ENCODE data around the gene FAM83D. TPM values are rescaled to one million over a fixed set of nuclear protein-coding genes. Genes with fewer than 3 reads are reported as not detected.

Gene FAM83D
- total RNA-seq, 4 donors from 2014 or later, result 0.67 to 3.4 (median 0.86) TPM

- intact Hi-C loops (cut with DNase I), result no loop called here
- Histone ChIP-seq H3K36me3 (no peaks in the 10 kb centered on the region), H3K4me3 (replicated peaks in 1 of 3) (no peak overlapping the region), H3K27ac (no peak overlapping the region), H3K27me3 (no peaks in the 10 kb centered on the region), H3K4me1 (no peaks in the 10 kb centered on the region), H3K9me3 (no peaks in the 10 kb centered on the region)
- TF ChIP-seq CTCF (IDR thresholded peaks at IDR 0.05) (no peak), POLR2A (IDR thresholded peaks at IDR 0.05) (no peak)
- no peak for DNase-seq
- 88 to 95% methylated on average over 3 of the region's 3 CpGs for WGBS, 2 donors
Measured at GRCh38 chr20:38946836-38947235, 20.6 kb downstream of the FAM83D start.

- intact Hi-C loops (cut with DNase I), result no loop called here
- no peaks in the 10 kb centered on the region for H3K27me3 ChIP-seq
- H3K27ac ChIP-seq, result no peak overlapping the region
- H3K9me3 ChIP-seq, result no peaks in the 10 kb centered on the region
- H3K4me3 ChIP-seq (replicated peaks in 1 of 3), result no peak overlapping the region
- no peaks in the 10 kb centered on the region for H3K36me3 ChIP-seq
- WGBS, 2 donors, result 91% methylated on average over 7 of the region's 7 CpGs
- TF ChIP-seq POLR2A (IDR thresholded peaks at IDR 0.05), result no peak
- no peak for TF ChIP-seq CTCF (IDR thresholded peaks at IDR 0.05)
- DNase-seq, result no peak
- H3K4me1 ChIP-seq, result no peaks in the 10 kb centered on the region
Measured at GRCh38 chr20:38947931-38948362, 21.7 kb downstream of the FAM83D start.

GRCh38 chr20:38950254-38950653, 24.0 kb downstream of the FAM83D start:
- WGBS, 2 donors, result 86 to 94% methylated on average over 2 of the region's 2 CpGs
- no peak for DNase-seq
- TF ChIP-seq POLR2A (IDR thresholded peaks at IDR 0.05) (no peak), CTCF (IDR thresholded peaks at IDR 0.05) (no peak)
- Histone ChIP-seq H3K27me3 (no peaks in the 10 kb centered on the region), H3K4me1 (no peaks in the 10 kb centered on the region), H3K9me3 (no peaks in the 10 kb centered on the region), H3K36me3 (no peaks in the 10 kb centered on the region), H3K4me3 (replicated peaks in 1 of 3) (no peak overlapping the region), H3K27ac (no peak overlapping the region)
- intact Hi-C loops (cut with DNase I), result no loop called here

GRCh38 chr20:38951611-38952010, 25.4 kb downstream of the FAM83D start:
- Histone ChIP-seq H3K4me3 (replicated peaks in 1 of 3) (no peak overlapping the region), H3K36me3 (no peaks in the 10 kb centered on the region), H3K27me3 (no peaks in the 10 kb centered on the region), H3K27ac (no peak overlapping the region), H3K9me3 (no peaks in the 10 kb centered on the region), H3K4me1 (no peaks in the 10 kb centered on the region)
- intact Hi-C loops (cut with DNase I), result no loop called here
- TF ChIP-seq CTCF (IDR thresholded peaks at IDR 0.05) (no peak), POLR2A (IDR thresholded peaks at IDR 0.05) (no peak)
- WGBS, 2 donors, result 69 to 80% methylated on average over 9 of the region's 9 CpGs
- peak; percentile 13 to 25 for DNase-seq

- H3K27me3 ChIP-seq, result no peaks in the 10 kb centered on the region
- no peak overlapping the region for H3K4me3 ChIP-seq (replicated peaks in 1 of 3)
- intact Hi-C loops (cut with DNase I), result no loop called here
- no peaks in the 10 kb centered on the region for H3K36me3 ChIP-seq
- no peak overlapping the region for H3K27ac ChIP-seq
- no peak for TF ChIP-seq CTCF (IDR thresholded peaks at IDR 0.05)
- TF ChIP-seq POLR2A (IDR thresholded peaks at IDR 0.05), result no peak
- H3K4me1 ChIP-seq, result no peaks in the 10 kb centered on the region
- 97 to 99% methylated on average over 6 of the region's 6 CpGs for WGBS, 2 donors
- H3K9me3 ChIP-seq, result no peaks in the 10 kb centered on the region
- no peak for DNase-seq
Measured at GRCh38 chr20:38952153-38952552, 25.9 kb downstream of the FAM83D start.

All from thyroid gland (tissue), 4 donors.